Hepatocyte (in vitro differentiated cells): ENCODE data around the gene PHF3.

Experiments used
- CTCF ChIP-seq: fragments of 200-600 bp; sonication (generic); IDR thresholded peaks from 2 replicates; pipeline ENCODE4 v1.5.1; 2016; ENCODE audit warnings: antibody characterized with exemption, mild to moderate bottlenecking; ENCODE audit not compliant: poor library complexity
- EZH2 ChIP-seq: fragments of 200-600 bp; sonication (generic); IDR thresholded peaks from 2 replicates; pipeline ENCODE4 v1.6.1; 2016; ENCODE audit warnings: antibody characterized with exemption, mild to moderate bottlenecking, borderline replicate concordance
- EZH2phosphoT487 ChIP-seq: fragments of 200-600 bp; sonication (generic); IDR thresholded peaks from one replicate; pipeline ENCODE4 v1.6.1; 2018; ENCODE audit warnings: antibody characterized with exemption, mild to moderate bottlenecking, low read depth, moderate library complexity; ENCODE audit not compliant: unreplicated experiment, severe bottlenecking

GRCh38 chr6:63599243-63599642, 36.4 kb upstream of the PHF3 start:
- TF ChIP-seq CTCF = no peak
- no peak for TF ChIP-seq EZH2
- TF ChIP-seq EZH2phosphoT487 = no peak
